Measurements from ENCODE around the gene REX1BD. TPM values are rescaled to one million over a fixed set of nuclear protein-coding genes. Genes with fewer than 3 reads are reported as not detected.

REX1BD gene
- total RNA-seq, 2 donors from 2014 or later: 46.7 to 79.6 TPM

DNA sequence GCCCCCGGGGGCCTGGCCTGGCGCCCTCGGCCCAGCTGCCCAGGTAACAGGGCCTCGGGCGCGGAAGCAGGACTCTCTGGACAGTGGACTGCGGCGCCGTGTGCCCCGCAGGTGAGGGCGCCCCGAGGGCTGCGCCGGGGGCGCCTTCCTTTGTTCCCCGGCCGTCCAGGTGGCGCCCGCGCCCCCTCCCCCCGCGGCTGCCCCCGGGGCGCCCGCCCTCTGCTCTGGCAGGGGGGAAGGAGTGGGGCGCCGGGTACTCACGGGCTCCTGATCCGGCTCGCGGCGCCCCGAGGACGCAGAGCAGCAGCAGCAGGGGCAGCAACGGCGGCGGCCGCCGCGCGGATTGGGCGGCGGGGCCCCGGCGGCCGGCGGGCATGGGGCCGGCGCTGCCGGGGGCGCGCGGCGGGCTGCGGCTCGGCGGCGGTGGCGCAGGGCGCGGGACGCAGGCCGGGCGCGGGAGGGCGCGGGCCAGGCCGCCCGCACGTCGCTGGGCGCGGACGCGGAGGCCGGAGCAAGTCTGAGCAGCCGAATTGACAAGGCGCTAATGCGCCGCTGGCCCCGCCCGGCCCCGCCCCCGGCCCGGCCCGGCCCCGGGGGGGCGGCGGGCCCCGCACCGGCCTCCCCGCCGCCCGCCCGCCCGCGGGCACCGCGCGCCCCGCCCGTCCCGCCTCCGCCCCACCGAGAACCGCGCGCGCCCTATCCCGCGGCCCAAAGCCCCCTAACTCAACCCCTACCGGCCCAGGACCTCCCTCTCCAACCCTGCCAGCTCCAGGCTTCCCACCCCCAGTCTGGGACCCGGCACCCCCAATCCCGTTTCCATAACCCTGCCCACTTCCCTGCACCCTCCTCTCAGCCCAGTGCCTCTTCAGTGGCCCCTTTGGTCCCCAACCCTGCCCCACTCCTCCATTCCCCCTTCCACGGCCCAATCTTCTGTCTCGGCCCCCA is 18.0 kb downstream of the REX1BD start, which contains the start of gene CRLF1:
Gene CRLF1, minus strand, starts transcription at position 519 of the 945 bp plus-strand sequence. Its CDS starts 143 bp downstream, at position 376.
- intact Hi-C loops (cut with DNase I): no loop called here
- no peak for TF ChIP-seq CTCF (IDR thresholded peaks at IDR 0.05)
- Histone ChIP-seq H3K27ac (no peak within 1 kb of the TSS), H3K27me3 (peaks cover 87% of the 10 kb centered on the region), H3K4me1 (no peaks in the 10 kb centered on the region), H3K9ac (ENCODE audit: low read depth in 2 of 2, low read length in 2 of 2) (no peak within 1 kb of the TSS), H3K4me3 (no peak within 1 kb of the TSS), H3K36me3 (no peaks in the 10 kb centered on the region), H3K9me3 (no peaks in the 10 kb centered on the region)
- no peak for DNase-seq

- Histone ChIP-seq H3K9ac (ENCODE audit: low read depth in 2 of 2, low read length in 2 of 2) (no peak overlapping the region), H3K36me3 (no peaks in the 10 kb centered on the region), H3K4me1 (no peaks in the 10 kb centered on the region), H3K27ac (no peak overlapping the region), H3K27me3 (peaks cover 93% of the 10 kb centered on the region), H3K4me3 (no peak overlapping the region), H3K9me3 (no peaks in the 10 kb centered on the region)
- intact Hi-C loops (cut with DNase I): no loop called here
- DNase-seq: no peak
- TF ChIP-seq CTCF (IDR thresholded peaks at IDR 0.05): no peak
Observed at GRCh38 chr19:18607226-18608101, 18.9 kb downstream of the REX1BD start.

DNA sequence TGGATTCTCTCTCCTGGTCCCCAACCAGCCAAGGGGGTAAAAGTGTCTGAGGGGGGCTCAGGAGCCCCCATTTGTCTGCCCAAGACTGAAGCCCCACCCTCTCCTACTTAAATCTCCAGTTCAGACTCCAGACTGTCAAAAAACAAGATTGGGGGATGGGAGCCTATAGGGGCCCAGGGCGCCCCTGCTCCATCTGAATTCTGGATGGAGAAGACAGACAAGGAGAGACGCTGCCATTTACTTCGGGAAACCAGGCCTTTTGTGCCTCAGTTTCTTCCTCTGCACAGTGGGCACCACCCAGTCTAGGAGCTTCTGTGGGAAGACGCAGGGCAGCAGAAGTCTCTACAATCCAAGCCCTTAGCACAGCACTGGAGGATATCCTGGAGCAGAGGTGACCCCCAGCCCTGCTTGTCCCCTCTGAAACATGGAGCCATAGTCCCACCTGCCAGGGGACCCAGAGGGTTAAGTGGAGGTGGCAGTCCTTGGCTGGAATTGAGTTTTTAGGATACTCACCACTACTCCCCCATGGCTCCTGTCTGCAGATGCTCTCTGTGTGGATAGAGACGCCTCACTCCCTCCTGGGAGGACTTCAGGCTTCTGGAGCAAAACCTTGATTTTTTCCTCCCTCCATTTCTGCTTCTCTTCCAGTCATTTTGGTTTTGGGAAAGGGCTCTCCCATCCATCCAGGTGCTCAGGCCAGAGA is 19.7 kb downstream of the REX1BD start:
- H3K9ac ChIP-seq (ENCODE audit: low read depth in 2 of 2, low read length in 2 of 2): no peak overlapping the region
- intact Hi-C loops (cut with DNase I): no loop called here
- no peak overlapping the region for H3K27ac ChIP-seq
- no peak overlapping the region for H3K4me3 ChIP-seq
- H3K4me1 ChIP-seq: no peaks in the 10 kb centered on the region
- H3K27me3 ChIP-seq: peaks cover 95% of the 10 kb centered on the region
- TF ChIP-seq CTCF (IDR thresholded peaks at IDR 0.05): no peak
- H3K36me3 ChIP-seq: no peaks in the 10 kb centered on the region
- no peaks in the 10 kb centered on the region for H3K9me3 ChIP-seq
- DNase-seq: no peak

- DNase-seq: no peak
- Histone ChIP-seq H3K4me3 (no peak overlapping the region), H3K27ac (no peak overlapping the region), H3K4me1 (no peaks in the 10 kb centered on the region), H3K27me3 (peaks cover 95% of the 10 kb centered on the region), H3K9me3 (no peaks in the 10 kb centered on the region), H3K36me3 (no peaks in the 10 kb centered on the region), H3K9ac (ENCODE audit: low read depth in 2 of 2, low read length in 2 of 2) (no peak overlapping the region)
- intact Hi-C loops (cut with DNase I): no loop called here
- no peak for TF ChIP-seq CTCF (IDR thresholded peaks at IDR 0.05)
Observed at GRCh38 chr19:18608805-18609716, 20.5 kb downstream of the REX1BD start.
